H1 (cell line): Measurements from ENCODE around the gene GRIK4. TPM values are rescaled to one million over a fixed set of nuclear protein-coding genes. Genes with fewer than 3 reads are reported as not detected.

Experiments
- CTCF ChIA-PET: fragments of 300-600 bp; sonication (Branson Sonifier 250); formaldehyde crosslinking; loops from one replicate; lab custom pipeline; 2021; ENCODE audit not compliant: partially characterized antibody; lab: Charles Lee
- POLR2A ChIA-PET: fragments of 300-600 bp; sonication (Branson Sonifier 250); formaldehyde crosslinking; loops from one replicate; lab custom pipeline; 2021; ENCODE audit warnings: inconsistent platforms; ENCODE audit not compliant: partially characterized antibody; lab: Charles Lee
- DNase-seq, 2 experiments: peaks; one replicate each; pipeline versions ENCODE4 v3.0.0 to v3.0.0-alpha.2; 2010 to 2022; ENCODE audit warnings: low spot score in 2 of 2, low read depth in 1 of 2, mixed read lengths in 1 of 2
- FAIRE-seq: peaks from 2 replicates; lab custom pipeline; 2011; peaks lifted over from hg19 to GRCh38; lab: Jason Lieb, UNC
- H2AFZ ChIP-seq: 2 replicates; pipeline ENCODE4 v1.8.1; 2012; ENCODE audit warnings: low read length, inconsistent platforms
- H2AK5ac ChIP-seq: 2 replicates; pipeline ENCODE4 v1.6.1; 2013; ENCODE audit warnings: low read depth, low read length
- H2BK120ac ChIP-seq: replicated peaks from 2 replicates; pipeline ENCODE3; 2013; ENCODE audit warnings: low read depth, low read length, inconsistent platforms
- H2BK12ac ChIP-seq: 2 replicates; pipeline ENCODE4 v1.6.1; 2013; ENCODE audit warnings: low read depth, low read length
- H2BK15ac ChIP-seq: 2 replicates; pipeline ENCODE4 v1.6.1; 2013; ENCODE audit warnings: low read length
- H2BK20ac ChIP-seq: 2 replicates; pipeline ENCODE4 v1.6.1; 2013; ENCODE audit warnings: low read length
- H2BK5ac ChIP-seq: 2 replicates; pipeline ENCODE4 v1.6.1; 2013; ENCODE audit warnings: low read depth, low read length
- H3K14ac ChIP-seq: 2 replicates; pipeline ENCODE4 v1.6.1; 2013; ENCODE audit warnings: inconsistent platforms; ENCODE audit not compliant: insufficient read length
- H3K18ac ChIP-seq: 2 replicates; pipeline ENCODE4 v1.6.1; 2013; ENCODE audit warnings: low read length; ENCODE audit errors: extremely low read depth
- H3K23ac ChIP-seq: 2 replicates; pipeline ENCODE4 v1.6.1; 2013; ENCODE audit warnings: inconsistent platforms; ENCODE audit not compliant: insufficient read length
- H3K23me2 ChIP-seq: 2 replicates; pipeline ENCODE4 v1.6.1; 2013; ENCODE audit warnings: low read depth, low read length
- H3K27ac ChIP-seq: 2 replicates; pipeline ENCODE4 v1.6.1; 2011; ENCODE audit warnings: low read depth, low read length, inconsistent platforms
- H3K27me3 ChIP-seq, 4 experiments: replicated peaks in 1 of 4; 1 replicate in 1 of 4; 2 replicates in 3 of 4; pipeline versions ENCODE4 v1.6.1 to v1.8.1; 2011 to 2013; ENCODE audit warnings: low read length in 3 of 4, mild to moderate bottlenecking in 3 of 4, inconsistent platforms in 2 of 4, mixed read lengths in 2 of 4, moderate library complexity in 1 of 4; ENCODE audit not compliant: control insufficient read depth in 3 of 4, insufficient read depth in 3 of 4; ENCODE audit errors: extremely low read depth in 1 of 4
- H3K36me3 ChIP-seq, 4 experiments: 2 replicates each; pipeline versions ENCODE4 v1.6.1 to v1.8.1; 2011 to 2013; ENCODE audit warnings: mild to moderate bottlenecking in 4 of 4, low read length in 3 of 4, moderate library complexity in 2 of 4, control low read depth in 1 of 4, inconsistent platforms in 1 of 4; ENCODE audit not compliant: insufficient read depth in 4 of 4, control insufficient read depth in 2 of 4
- H3K4ac ChIP-seq: replicated peaks from 2 replicates; pipeline ENCODE3; 2013; ENCODE audit warnings: low read length, low read depth, mixed read lengths, inconsistent platforms; ENCODE audit not compliant: insufficient read length
- H3K4me1 ChIP-seq, 4 experiments: replicated peaks in 1 of 4; 1 replicate in 1 of 4; 2 replicates in 3 of 4; pipeline versions ENCODE4 v1.6.1 to v1.8.1; 2011 to 2013; ENCODE audit warnings: low read length in 3 of 4, inconsistent platforms in 2 of 4, mixed read lengths in 1 of 4; ENCODE audit not compliant: insufficient read depth in 4 of 4, control insufficient read depth in 3 of 4
- H3K4me2 ChIP-seq, 2 experiments: 2 replicates each; pipeline versions ENCODE4 v1.6.1 to v1.8.1; 2011 to 2013; ENCODE audit warnings: low read depth in 2 of 2, low read length in 2 of 2, control low read depth in 1 of 2, inconsistent platforms in 1 of 2, mild to moderate bottlenecking in 1 of 2; ENCODE audit not compliant: insufficient read depth in 1 of 2
- H3K4me3 ChIP-seq, 4 experiments: fragments of 200-600, 300-600 bp in 1 of 4; sonication (generic), shearing (Covaris generic), sonication (Bioruptor Twin) in 1 of 4; 2 replicates each; pipeline versions ENCODE4 v1.5.1 to v1.8.1; 2011 to 2016; ENCODE audit warnings: low read length in 4 of 4, low read depth in 3 of 4, control low read depth in 2 of 4, inconsistent platforms in 2 of 4, mild to moderate bottlenecking in 2 of 4, mixed read lengths in 1 of 4, moderate library complexity in 1 of 4; ENCODE audit not compliant: insufficient read depth in 2 of 4; ENCODE audit errors: extremely low read depth in 1 of 4
- H3K56ac ChIP-seq: replicated peaks from 2 replicates; pipeline ENCODE3; 2013; ENCODE audit warnings: low read depth, mild to moderate bottlenecking, mixed read lengths, low read length, inconsistent platforms; ENCODE audit not compliant: insufficient read length
- H3K79me1 ChIP-seq: 2 replicates; pipeline ENCODE4 v1.6.1; 2013; ENCODE audit warnings: low read depth, low read length, control low read depth
- H3K79me2 ChIP-seq, 2 experiments: 2 replicates each; pipeline versions ENCODE4 v1.6.1 to v1.8.1; 2012 to 2013; ENCODE audit warnings: low read length in 2 of 2, mild to moderate bottlenecking in 2 of 2, inconsistent platforms in 1 of 2; ENCODE audit not compliant: insufficient read depth in 2 of 2, control insufficient read depth in 1 of 2
- H3K9ac ChIP-seq, 4 experiments: replicated peaks in 1 of 4; 1 replicate in 1 of 4; 2 replicates in 3 of 4; pipeline versions ENCODE4 v1.6.1 to v1.8.1; 2011 to 2013; ENCODE audit warnings: low read depth in 3 of 4, low read length in 3 of 4, control low read depth in 2 of 4, mild to moderate bottlenecking in 2 of 4, moderate library complexity in 2 of 4, inconsistent platforms in 1 of 4; ENCODE audit errors: extremely low read depth in 1 of 4
- H3K9me3 ChIP-seq, 2 experiments: 2 replicates each; pipeline versions ENCODE4 v1.6.1 to v1.8.1; 2012 to 2013; ENCODE audit warnings: mild to moderate bottlenecking in 2 of 2, moderate library complexity in 2 of 2, control low read depth in 1 of 2, inconsistent platforms in 1 of 2, low read depth in 1 of 2, low read length in 1 of 2, mixed read lengths in 1 of 2; ENCODE audit not compliant: insufficient read depth in 2 of 2
- H4K20me1 ChIP-seq, 2 experiments: replicated peaks in 1 of 2; 2 replicates each; pipeline versions ENCODE3 to v1.8.1; 2011 to 2013; ENCODE audit warnings: inconsistent platforms in 2 of 2, low read length in 2 of 2, mild to moderate bottlenecking in 1 of 2; ENCODE audit not compliant: insufficient read depth in 2 of 2, control insufficient read depth in 1 of 2
- H4K5ac ChIP-seq: 2 replicates; pipeline ENCODE4 v1.6.1; 2013; ENCODE audit warnings: low read length, low read depth, mixed read lengths, inconsistent platforms; ENCODE audit not compliant: insufficient read length
- H4K8ac ChIP-seq: 2 replicates; pipeline ENCODE4 v1.8.0; 2013; ENCODE audit warnings: mild to moderate bottlenecking, moderate library complexity, low read length, inconsistent platforms; ENCODE audit not compliant: insufficient read depth; ENCODE audit errors: extremely low read depth
- H4K91ac ChIP-seq: replicated peaks from 2 replicates; pipeline ENCODE3; 2013; ENCODE audit warnings: low read length, mixed read lengths, inconsistent platforms; ENCODE audit not compliant: insufficient read length
- BACH1 ChIP-seq: IDR thresholded peaks from 2 replicates; pipeline ENCODE4 v1.6.1; 2012; ENCODE audit warnings: low read length, improper control_type of control experiment
- CEBPB ChIP-seq: IDR thresholded peaks from 2 replicates; pipeline ENCODE4 v1.6.1; 2012; ENCODE audit warnings: low read depth, low read length
- CTCF ChIP-seq, 3 experiments: IDR thresholded peaks; 1 replicate in 2 of 3; 2 replicates in 1 of 3; pipeline versions ENCODE4 v1.5.1 to v1.6.1; 2011; ENCODE audit warnings: low read length in 3 of 3, mild to moderate bottlenecking in 3 of 3, inconsistent platforms in 2 of 3, low read depth in 1 of 3, moderate library complexity in 1 of 3; ENCODE audit not compliant: insufficient read depth in 1 of 3; ENCODE audit errors: control extremely low read depth in 1 of 3
- FOSL1 ChIP-seq: IDR thresholded peaks from 2 replicates; pipeline ENCODE4 v1.6.1; 2011; ENCODE audit warnings: mild to moderate bottlenecking, low read depth, low read length, moderate library complexity; ENCODE audit not compliant: insufficient read depth
- NANOG ChIP-seq: IDR thresholded peaks from 2 replicates; pipeline ENCODE4 v1.6.1; 2011; ENCODE audit warnings: low read length, low read depth, mild to moderate bottlenecking, inconsistent platforms; ENCODE audit not compliant: insufficient read depth, poor library complexity, severe bottlenecking
- RAD21 ChIP-seq, 2 experiments: IDR thresholded peaks in 1 of 2; conservative IDR thresholded peaks in 1 of 2; 2 replicates each; pipeline ENCODE4 v1.6.1; 2011; ENCODE audit warnings: low read depth in 2 of 2, low read length in 2 of 2, improper control_type of control experiment in 1 of 2, inconsistent platforms in 1 of 2, mild to moderate bottlenecking in 1 of 2, moderate library complexity in 1 of 2
- SP2 ChIP-seq: IDR thresholded peaks from 2 replicates; pipeline ENCODE4 v1.6.1; 2012; ENCODE audit warnings: mild to moderate bottlenecking, low read length, inconsistent platforms
- TAF7 ChIP-seq: optimal IDR thresholded peaks from 2 replicates; pipeline ENCODE3; 2011; ENCODE audit warnings: low read depth, mild to moderate bottlenecking, inconsistent platforms, low read length, moderate library complexity, borderline replicate concordance
- WGBS, 2 experiments: shearing (Covaris generic) in 1 of 2; methylation state at CpG; one replicate each; pipeline versions ENCODE4 v1.1.6 to v1.1.7; 2013 to 2015; ENCODE audit warnings: low lambda C conversion rate in 2 of 2, mixed read lengths in 2 of 2, inconsistent platforms in 1 of 2, low coverage in 1 of 2, missing lambda C conversion rate in 1 of 2; ENCODE audit not compliant: insufficient replicate concordance in 2 of 2, insufficient coverage in 1 of 2, insufficient read length in 1 of 2; ENCODE audit errors: extremely low coverage in 1 of 2, missing lambda C conversion rate in 1 of 2; 5-methylcytosine and 5-hydroxymethylcytosine counted together
- polyA plus RNA-seq, 7 experiments: library from polyadenylated mRNA; depleted of rRNA in 3 of 7; stranded (reverse) in 5 of 7; unstranded in 2 of 7; fragments of >200 nt in 5 of 7; fragments of 200-250 nt in 2 of 7; gene quantifications; 1 replicate in 5 of 7; 2 replicates in 1 of 7; 4 replicates in 1 of 7; pipeline versions ENCODE4 v1.2.1 to v1.2.3, GENCODE V29; 2011 to 2013; ENCODE audit warnings: missing spikeins in 2 of 7, mixed read lengths in 2 of 7
- total RNA-seq: library from RNA; stranded (reverse); fragmentation: NEBNext Ultra II Directional; extraction: Animal tissue kit (Norgen Biotek cat#: 25700); gene quantifications from 2 replicates; pipeline ENCODE4 v1.2.1, GENCODE V29; 2021
- TF ChIP-seq, protein P1 (sequence below): IDR thresholded peaks from 2 replicates; pipeline ENCODE4 v1.6.1; 2012; ENCODE audit warnings: inconsistent platforms

GRIK4 gene
- total and polyA plus RNA-seq, 2 of the 8 experiments (the other 6 are each of a cell fraction or from before 2014, with no cell fraction given), result 1.2 to 2.9 TPM

- H3K4me3 ChIP-seq, result no peak overlapping the region
- H3K18ac ChIP-seq, result no peak overlapping the region
- H3K14ac ChIP-seq, result no peak overlapping the region
- H3K79me1 ChIP-seq, result no peaks in the 10 kb centered on the region
- H3K23ac ChIP-seq, result no peak overlapping the region
- no peak overlapping the region for H2BK120ac ChIP-seq
- H3K27me3 ChIP-seq, result no peaks in the 10 kb centered on the region; a peak in 2 of 7 replicates
- no peak overlapping the region for H2AK5ac ChIP-seq
- H2AFZ ChIP-seq, result no peak overlapping the region
- H2BK20ac ChIP-seq, result no peak overlapping the region
- FAIRE-seq (no peak), DNase-seq (no peak)
- H2BK12ac ChIP-seq, result no peak overlapping the region
- no peak overlapping the region for H3K56ac ChIP-seq
- H4K91ac ChIP-seq, result no peak overlapping the region
- H3K4me2 ChIP-seq, result no peak overlapping the region
- POLR2A ChIA-PET, result no interaction called here
- H3K4ac ChIP-seq, result no peak overlapping the region
- H4K8ac ChIP-seq, result no peak overlapping the region
- no peaks in the 10 kb centered on the region; a peak in 1 of 8 replicates for H3K36me3 ChIP-seq
- H2BK15ac ChIP-seq, result no peak overlapping the region
- H3K79me2 ChIP-seq, result no peaks in the 10 kb centered on the region
- CTCF ChIA-PET, result interaction anchor here (1.4 to 19.6 kb wide), 6 partner anchors 6 to 96 kb away, joined by 4 to 300 read pairs (median 8); no protein-coding TSS in a partner anchor
- H3K9ac ChIP-seq, result no peak overlapping the region
- no peak overlapping the region for H4K5ac ChIP-seq
- no peak overlapping the region for H3K27ac ChIP-seq
- no peak overlapping the region for H2BK5ac ChIP-seq
- no peaks in the 10 kb centered on the region for H4K20me1 ChIP-seq
- H3K4me1 ChIP-seq, result peaks cover 0 to 6% (median 4%) of the 10 kb centered on the region in 4 experiments; a peak in 3 of 7 replicates
- H3K23me2 ChIP-seq, result no peaks in the 10 kb centered on the region
- 0 out of 4 replicates have a peak, but pooled peaks cover 0 to 2% of the 10 kb centered on the region in 2 experiments for H3K9me3 ChIP-seq
- 95% methylated on average over 5 of the region's 5 CpGs; no CpG with 5 or more reads in 1 of the 2 experiments for WGBS, 2 experiments
- TF ChIP-seq CEBPB (no peak), TAF7 (no peak), CTCF (IDR thresholded peaks at IDR 0.05; ENCODE audit: control extremely low read depth in 1 of 3, insufficient read depth in 1 of 3, low read depth in 1 of 3, low read length in 3 of 3) (no peak), SP2 (no peak), NANOG (no peak), RAD21 (IDR thresholded peaks at IDR 0.05 in 1 of 2, conservative IDR thresholded peaks at IDR 0.05 in 1 of 2; ENCODE audit: low read depth in 2 of 2, low read length in 2 of 2) (no peak), FOSL1 (no peak), BACH1 (no peak)
- TF ChIP-seq, protein P1, sequence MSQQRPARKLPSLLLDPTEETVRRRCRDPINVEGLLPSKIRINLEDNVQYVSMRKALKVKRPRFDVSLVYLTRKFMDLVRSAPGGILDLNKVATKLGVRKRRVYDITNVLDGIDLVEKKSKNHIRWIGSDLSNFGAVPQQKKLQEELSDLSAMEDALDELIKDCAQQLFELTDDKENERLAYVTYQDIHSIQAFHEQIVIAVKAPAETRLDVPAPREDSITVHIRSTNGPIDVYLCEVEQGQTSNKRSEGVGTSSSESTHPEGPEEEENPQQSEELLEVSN, result no peak
Measured at GRCh38 chr11:120706257-120706656, 194.7 kb downstream of the GRIK4 start.
